NCI-H748 treated with DMSO at 0.1 percent for 48 hours (cell line): ENCODE data around the gene SIGLEC15.
A peak's percentile ranks its signal among the peaks of the same experiment; 100 is the strongest.
"Not testable (repeated sequence)": the region's sequence is repeated elsewhere in the genome, so short reads cannot be mapped to it uniquely, and the experiment has no call there.

Experiments
- DNase-seq: peaks from one replicate; lab custom pipeline; 2025; lab: John Stamatoyannopoulos, UW

The SIGLEC15 gene

GRCh38 chr18:45825258-45826044 lies at the start of gene SIGLEC15:
Gene SIGLEC15, plus strand, starts transcription at chr18:45825675. Its CDS starts 54 bp downstream, at chr18:45825729.
- DNase-seq, result no peak

GRCh38 chr18:45775743-45776142 lies 49.7 kb upstream of the SIGLEC15 start:
- DNase-seq, result no peak

GRCh38 chr18:45777393-45777792 lies 48.1 kb upstream of the SIGLEC15 start:
- no peak for DNase-seq

- no peak for DNase-seq
Measured at GRCh38 chr18:45780568-45780967, 44.9 kb upstream of the SIGLEC15 start.

GRCh38 chr18:45782662-45783061 lies 42.8 kb upstream of the SIGLEC15 start:
- no peak for DNase-seq

- DNase-seq, result no peak
Measured at GRCh38 chr18:45783097-45784075, 42.1 kb upstream of the SIGLEC15 start.

GRCh38 chr18:45785134-45785533 lies 40.3 kb upstream of the SIGLEC15 start:
- DNase-seq, result no peak

- DNase-seq, result no peak
Measured at GRCh38 chr18:45786941-45787340, 38.5 kb upstream of the SIGLEC15 start.

GRCh38 chr18:45787346-45787745 lies 38.1 kb upstream of the SIGLEC15 start:
- no peak for DNase-seq

- no peak for DNase-seq
Measured at GRCh38 chr18:45788861-45789260, 36.6 kb upstream of the SIGLEC15 start.

- DNase-seq, result no peak
Measured at GRCh38 chr18:45792506-45793263, 32.8 kb upstream of the SIGLEC15 start.

GRCh38 chr18:45793264-45793965 lies 32.1 kb upstream of the SIGLEC15 start:
- no peak for DNase-seq

- no peak for DNase-seq
Measured at GRCh38 chr18:45801416-45802004, 24.0 kb upstream of the SIGLEC15 start.

GRCh38 chr18:45802814-45803492 lies 22.5 kb upstream of the SIGLEC15 start:
- DNase-seq, result no peak

- no peak for DNase-seq
Measured at GRCh38 chr18:45805551-45805950, 19.9 kb upstream of the SIGLEC15 start.

GRCh38 chr18:45806226-45806625 lies 19.2 kb upstream of the SIGLEC15 start:
- DNase-seq, result no peak

GRCh38 chr18:45807144-45807543 lies 18.3 kb upstream of the SIGLEC15 start:
- DNase-seq, result peak; percentile 13

GRCh38 chr18:45814733-45815132 lies 10.7 kb upstream of the SIGLEC15 start:
- DNase-seq, result not testable (repeated sequence)

- no peak for DNase-seq
Measured at GRCh38 chr18:45817543-45817942, 7.9 kb upstream of the SIGLEC15 start.

GRCh38 chr18:45818765-45819164 lies 6.7 kb upstream of the SIGLEC15 start:
- DNase-seq, result not testable (repeated sequence)
